GM21526 (cell line): ENCODE data around the gene CRYBG1.
A peak's percentile ranks its signal among the peaks of the same experiment; 100 is the strongest.

Source experiments
- ATAC-seq: cut with Tn5 transposase; IDR thresholded peaks from one replicate; pipeline ENCODE4 v1.9.1; 2021; ENCODE audit warnings: moderate library complexity; ENCODE audit not compliant: unreplicated experiment, low FRiP score

The CRYBG1 gene, protein sequence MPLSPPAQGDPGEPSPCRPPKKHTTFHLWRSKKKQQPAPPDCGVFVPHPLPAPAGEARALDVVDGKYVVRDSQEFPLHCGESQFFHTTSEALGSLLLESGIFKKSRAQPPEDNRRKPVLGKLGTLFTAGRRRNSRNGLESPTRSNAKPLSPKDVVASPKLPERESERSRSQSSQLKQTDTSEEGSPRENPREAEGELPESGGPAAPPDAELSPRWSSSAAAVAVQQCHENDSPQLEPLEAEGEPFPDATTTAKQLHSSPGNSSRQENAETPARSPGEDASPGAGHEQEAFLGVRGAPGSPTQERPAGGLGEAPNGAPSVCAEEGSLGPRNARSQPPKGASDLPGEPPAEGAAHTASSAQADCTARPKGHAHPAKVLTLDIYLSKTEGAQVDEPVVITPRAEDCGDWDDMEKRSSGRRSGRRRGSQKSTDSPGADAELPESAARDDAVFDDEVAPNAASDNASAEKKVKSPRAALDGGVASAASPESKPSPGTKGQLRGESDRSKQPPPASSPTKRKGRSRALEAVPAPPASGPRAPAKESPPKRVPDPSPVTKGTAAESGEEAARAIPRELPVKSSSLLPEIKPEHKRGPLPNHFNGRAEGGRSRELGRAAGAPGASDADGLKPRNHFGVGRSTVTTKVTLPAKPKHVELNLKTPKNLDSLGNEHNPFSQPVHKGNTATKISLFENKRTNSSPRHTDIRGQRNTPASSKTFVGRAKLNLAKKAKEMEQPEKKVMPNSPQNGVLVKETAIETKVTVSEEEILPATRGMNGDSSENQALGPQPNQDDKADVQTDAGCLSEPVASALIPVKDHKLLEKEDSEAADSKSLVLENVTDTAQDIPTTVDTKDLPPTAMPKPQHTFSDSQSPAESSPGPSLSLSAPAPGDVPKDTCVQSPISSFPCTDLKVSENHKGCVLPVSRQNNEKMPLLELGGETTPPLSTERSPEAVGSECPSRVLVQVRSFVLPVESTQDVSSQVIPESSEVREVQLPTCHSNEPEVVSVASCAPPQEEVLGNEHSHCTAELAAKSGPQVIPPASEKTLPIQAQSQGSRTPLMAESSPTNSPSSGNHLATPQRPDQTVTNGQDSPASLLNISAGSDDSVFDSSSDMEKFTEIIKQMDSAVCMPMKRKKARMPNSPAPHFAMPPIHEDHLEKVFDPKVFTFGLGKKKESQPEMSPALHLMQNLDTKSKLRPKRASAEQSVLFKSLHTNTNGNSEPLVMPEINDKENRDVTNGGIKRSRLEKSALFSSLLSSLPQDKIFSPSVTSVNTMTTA (N-terminal part only)

DNA sequence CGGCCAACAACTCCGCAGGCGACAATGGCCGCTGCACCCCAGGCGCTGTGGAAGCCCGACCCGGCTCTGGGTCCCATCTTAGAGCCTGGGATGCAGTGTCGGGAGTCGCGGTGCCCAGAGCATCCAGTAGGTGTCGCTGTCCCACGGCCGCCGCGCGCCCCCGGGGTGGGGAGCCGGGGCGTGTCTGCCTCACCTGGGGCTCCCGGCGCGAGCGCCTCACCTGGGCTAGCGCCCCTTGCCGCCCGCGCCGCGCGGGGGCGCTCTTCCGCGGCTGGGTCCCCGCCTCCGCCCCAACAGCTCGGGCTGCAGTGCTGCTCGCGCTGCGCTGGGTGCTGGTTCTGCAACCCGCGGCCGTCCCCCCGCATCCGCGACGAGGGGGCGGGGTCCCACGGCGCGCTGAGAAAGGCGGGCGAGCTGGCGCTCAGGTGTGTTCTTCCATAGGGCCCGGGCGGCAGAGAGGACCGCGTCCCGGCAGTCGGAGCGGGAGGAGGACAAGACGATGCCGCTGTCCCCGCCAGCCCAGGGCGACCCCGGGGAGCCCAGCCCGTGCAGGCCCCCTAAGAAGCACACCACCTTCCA lies at the start of gene CRYBG1:
Gene CRYBG1 (plus strand): TSS at position 308 of the 579 bp plus-strand sequence. CDS start 192 bp downstream, at position 500.
- no peak for ATAC-seq

DNA sequence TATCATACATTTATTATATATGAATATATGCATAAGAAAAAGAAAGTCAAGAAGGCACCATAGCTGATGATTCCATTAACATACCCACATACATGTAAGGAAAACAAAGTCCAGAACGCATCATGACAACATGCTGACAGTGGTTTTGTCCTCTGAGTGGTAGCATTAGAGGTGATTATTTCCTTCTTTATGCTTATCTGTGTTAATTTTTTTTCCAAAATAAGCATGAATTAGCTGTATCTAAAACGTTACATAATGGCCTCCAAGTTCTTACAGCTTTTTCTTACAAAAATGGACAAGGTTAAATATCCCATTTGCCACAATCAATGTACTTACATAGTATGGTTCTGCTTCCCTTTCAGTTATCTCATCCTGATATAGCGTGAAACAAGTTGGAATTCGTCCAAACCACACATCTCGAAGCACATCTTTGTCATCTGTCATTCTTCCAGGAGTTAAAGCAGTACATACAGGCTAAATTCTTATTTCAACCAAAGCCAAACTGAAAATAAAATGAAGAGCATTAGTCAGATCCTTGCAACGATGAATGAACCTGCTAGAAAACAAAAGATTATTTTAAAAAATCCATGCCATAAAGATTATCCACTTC lies 44.6 kb upstream of the CRYBG1 start:
- no peak for ATAC-seq

DNA sequence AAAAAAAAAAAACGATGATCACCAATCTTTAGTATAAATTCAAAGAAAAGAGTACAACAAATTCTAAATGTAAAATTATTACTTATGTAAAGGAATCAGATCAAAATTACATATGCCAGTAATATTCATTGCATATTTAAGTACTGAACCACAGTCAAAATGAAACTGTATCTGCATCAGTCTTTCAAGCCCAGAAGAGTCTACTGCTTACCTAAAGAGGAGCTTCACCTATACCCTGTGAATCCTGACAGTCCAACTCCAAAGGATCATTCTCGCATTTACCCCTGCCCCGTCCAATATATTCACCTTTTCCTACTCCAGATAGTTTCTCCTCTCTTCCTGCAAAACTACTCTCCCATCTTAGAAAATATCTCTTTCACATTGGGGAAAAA lies 44.1 kb upstream of the CRYBG1 start:
- ATAC-seq = no peak

DNA sequence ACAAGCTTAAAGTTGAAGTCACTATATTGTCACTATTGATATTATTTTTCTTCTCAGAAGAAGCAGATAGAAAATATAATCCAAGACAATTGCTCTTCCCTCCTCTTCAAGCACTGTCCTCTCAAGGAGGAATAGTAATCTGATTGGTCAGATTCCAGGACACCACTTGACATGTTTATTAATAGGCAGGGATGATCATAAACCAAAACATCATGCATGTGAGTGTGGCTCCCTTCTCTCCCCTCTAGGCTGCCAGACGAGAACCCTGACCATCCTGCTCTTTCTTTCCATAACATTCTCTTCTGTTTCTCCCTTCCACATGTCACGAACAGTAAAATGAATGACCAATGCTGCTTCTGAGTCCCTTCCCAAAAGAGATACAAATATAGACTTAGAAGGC lies 42.5 kb upstream of the CRYBG1 start:
- no peak for ATAC-seq

DNA sequence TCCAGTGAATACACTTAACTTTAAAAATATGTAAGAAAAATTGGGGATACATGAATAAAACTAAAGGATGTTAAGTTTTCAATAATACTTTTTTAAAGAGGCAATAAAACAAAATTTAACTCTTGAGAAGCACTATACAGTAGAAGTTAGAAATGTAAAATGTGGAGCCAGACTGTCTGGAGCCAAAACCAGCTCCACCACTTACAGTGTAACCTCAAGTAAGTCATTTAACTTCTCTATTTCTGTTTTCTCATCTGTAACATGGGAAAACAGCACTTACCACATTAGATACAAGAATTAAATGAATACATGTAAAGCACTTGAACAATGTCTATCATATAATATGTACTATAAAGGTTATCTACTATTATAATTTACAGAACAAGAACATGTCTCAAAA lies 41.7 kb upstream of the CRYBG1 start:
- no peak for ATAC-seq

DNA sequence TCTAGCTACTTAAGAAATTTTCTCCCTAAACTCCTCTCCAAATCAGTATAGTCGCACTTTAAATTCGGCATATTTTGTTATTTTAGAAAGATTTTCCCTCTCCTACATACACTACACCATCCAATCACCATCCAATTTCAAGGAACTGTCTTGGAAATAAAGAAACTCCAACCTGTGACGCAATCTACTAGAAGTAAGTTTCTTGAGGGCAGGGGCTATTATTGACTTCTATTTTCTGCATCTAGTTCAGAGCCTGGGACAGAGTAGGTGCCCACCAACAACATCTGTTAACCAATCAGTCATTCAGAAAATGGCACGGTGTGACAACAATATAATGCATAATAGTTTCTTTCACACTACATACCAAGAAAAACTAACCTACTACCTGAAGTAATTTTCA lies 38.6 kb upstream of the CRYBG1 start:
- ATAC-seq = no peak

DNA sequence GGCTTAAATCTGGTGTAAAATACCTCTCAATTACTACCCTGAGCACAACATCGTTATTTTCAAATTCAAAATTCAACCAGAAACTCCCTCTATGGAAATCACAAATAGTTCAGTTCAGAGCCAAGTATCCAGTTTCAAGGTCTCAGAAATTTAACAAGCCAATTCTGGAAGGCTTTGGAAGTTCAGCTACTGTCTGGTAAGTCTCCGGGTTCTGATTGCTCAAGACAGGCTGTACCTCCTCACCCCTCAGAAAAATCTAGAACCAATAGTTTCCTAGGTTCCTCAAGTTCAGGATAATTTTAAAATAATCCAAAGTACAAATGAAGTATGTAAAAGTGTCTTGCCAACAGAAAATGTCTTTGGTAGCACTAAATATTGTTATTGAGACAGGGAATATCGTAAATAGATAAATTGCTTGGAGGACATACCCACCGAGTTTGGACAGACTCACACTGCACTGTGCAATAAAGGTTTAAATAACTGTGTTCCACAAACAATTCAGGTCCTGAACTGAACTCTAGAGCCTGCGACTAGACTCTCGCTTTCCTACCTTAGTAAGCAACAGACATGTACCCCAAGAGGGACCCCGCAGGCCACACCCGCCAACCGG lies 35.7 kb upstream of the CRYBG1 start:
- no peak for ATAC-seq

DNA sequence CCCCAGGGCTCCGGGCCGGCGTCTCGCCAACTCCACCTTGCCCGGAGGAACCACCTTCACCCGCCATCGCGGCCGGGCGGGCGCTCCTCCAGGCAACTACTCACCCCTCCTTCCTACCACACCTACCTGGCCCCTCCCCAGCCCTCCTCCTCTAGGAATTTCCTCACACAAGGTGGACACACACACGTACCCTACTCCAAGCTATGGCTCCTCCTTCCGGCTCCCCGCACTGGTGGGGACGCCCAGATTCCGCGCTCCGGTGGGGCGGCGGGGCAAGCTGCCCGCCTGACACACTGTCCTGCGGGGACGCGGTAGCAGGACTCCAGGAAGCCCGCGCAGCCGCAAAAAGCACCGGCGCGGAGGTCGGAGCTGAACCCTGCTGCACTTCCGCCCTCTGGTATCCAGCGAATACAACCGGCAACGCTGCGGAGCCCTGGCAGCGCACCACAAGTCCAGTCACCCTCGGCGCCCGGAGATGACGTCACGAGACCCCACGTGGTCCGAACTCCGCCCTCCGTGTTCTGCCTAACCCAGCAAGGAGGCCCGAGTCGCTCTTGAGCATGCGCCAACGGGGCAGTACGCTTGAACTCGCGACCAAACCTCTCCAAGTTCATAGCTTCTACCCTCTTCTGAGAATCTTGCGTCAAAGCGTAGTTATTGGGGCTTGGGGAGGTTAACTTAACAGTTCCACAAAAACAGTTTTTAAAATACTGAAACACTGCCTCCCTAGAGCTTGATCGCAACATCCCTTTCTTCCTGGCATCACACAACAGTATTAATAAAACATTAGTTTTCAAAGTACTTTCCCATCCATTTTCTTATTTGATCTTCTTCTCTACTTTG lies 35.0 kb upstream of the CRYBG1 start, which contains the start of gene ATG5:
Gene ATG5 (minus strand): TSS at position 425 of the 843 bp plus-strand sequence. CDS start 9,552 bp downstream, outside the sequence.
- peak; percentile 94 for ATAC-seq

DNA sequence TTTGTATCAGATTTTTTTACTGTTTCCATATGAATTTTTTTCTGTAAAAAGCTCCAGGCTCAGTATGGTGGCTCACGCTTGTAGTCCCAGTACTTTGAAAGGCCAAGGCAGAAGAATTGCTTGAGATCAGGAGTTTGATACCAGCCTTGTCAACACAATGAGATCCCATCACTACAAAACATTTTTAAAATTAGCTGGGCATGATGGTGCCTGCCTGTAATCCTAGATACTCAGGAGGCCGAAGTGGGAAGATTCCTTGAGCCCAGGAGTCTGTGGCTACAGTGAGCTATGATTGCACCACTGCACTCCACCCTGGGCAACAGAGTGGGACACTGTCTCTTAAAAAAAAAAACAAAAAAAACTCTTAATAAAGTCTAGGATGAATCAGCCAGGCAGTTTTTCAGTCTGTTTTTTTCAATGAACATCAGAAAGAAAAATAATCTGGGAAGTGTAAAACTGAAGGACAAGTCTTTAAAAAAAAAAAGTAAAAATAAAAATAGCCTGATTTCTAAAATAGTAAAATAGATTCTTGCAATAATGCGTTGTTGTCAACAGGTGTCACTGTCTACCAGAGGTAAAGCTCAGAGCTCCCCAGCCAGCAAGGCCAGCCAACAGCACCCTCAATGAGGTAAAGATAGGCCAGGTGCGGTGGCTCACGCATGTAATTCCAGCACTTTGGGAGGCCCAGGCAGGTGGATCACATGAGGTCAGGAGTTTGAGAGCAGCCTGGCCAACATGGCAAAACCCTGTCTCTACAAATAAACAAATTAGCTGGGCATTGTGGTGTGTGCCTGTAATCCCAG lies 25.7 kb upstream of the CRYBG1 start:
- peak; percentile 53 for ATAC-seq

DNA sequence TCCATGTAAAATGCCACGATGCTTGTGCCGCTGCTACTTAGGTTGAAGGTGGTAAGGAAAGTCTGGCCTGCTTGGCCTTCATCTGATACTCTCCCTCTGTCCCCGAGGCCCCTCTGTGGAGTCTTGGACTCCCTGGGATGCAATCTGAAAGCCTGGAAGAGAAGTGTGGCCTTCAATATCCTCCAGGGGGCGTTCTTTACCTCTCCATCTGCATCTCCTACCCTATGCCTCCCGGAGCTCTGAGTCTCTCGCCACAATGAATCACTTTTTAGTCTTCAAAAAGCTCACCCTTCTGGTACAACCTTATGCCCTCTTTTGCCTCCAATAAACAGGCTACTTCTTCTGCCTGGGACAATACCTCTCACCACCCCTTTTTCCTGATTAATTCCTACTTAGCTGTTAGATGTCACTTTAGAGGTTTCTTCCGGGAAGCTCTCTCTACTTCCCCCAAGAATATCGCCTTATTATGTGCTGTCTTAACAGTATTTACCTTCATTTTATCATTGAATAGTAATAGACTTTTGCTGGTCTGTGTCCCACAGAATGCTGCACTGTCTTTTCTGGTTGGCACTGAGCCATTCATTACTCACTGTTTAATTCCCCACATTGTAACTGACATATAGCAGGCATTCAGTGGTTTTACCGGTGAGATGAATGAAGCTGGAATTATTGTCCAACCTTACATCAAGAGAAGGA lies 21.0 kb upstream of the CRYBG1 start:
- ATAC-seq = peak; percentile 80

DNA sequence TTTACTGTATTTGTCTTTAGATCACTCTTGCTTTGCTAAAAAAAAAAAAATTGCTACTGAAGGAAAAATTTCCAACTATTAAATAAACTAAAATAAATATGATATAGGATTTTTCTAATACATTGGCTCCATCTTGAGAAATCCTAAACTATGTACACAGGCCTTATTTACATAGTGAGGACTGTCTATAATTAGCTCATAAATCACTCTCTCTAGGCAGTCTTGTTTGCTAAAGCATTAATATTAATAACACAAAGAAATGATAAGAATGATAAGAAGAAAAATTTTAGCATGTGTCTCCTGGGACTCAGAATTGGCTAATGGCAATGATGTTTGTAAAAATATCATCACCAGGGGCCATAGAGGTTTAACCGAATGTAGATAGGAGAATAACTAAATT lies 13.3 kb upstream of the CRYBG1 start:
- ATAC-seq = no peak

DNA sequence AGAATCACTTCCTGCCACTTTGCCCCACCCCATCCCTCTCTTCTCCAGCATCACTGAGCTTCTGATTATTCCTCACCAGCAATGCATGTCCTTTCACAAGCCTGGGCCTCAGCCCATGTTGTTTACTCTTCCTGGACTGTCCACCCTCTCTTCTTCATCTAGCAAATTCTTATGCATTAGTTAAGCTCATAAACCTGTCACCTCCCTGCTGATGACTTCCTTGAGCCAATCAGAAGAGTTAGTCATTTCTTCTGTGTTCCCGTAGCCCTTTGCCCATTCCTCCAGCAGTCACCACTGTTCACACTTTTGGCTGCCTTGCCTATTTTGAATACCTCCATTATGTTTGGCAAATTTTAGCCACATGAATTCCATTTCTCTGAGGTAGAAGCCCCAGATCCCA lies 4.1 kb upstream of the CRYBG1 start:
- ATAC-seq = no peak

DNA sequence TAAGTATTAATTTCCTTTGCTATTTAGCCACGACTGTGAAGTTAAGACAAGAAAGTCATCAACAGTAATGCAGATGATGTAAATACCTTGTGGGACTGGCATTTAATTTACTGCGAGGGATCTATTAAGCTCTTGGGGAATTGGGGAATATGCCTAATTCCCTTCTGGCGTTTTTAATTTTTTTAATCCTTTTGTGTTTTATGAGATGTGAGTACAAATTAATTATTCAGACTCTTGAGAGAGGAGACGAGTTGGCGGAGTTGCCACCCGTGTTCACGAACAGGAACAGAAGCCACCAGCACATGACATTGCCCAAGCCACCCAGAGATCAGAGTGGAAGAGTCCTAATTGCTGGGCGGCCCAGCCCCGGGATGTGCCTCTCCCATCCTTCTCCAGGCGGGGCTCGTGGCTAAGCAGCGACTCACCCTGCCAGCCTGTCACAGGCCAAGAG lies 533 bp upstream of the CRYBG1 start:
- no peak for ATAC-seq

DNA sequence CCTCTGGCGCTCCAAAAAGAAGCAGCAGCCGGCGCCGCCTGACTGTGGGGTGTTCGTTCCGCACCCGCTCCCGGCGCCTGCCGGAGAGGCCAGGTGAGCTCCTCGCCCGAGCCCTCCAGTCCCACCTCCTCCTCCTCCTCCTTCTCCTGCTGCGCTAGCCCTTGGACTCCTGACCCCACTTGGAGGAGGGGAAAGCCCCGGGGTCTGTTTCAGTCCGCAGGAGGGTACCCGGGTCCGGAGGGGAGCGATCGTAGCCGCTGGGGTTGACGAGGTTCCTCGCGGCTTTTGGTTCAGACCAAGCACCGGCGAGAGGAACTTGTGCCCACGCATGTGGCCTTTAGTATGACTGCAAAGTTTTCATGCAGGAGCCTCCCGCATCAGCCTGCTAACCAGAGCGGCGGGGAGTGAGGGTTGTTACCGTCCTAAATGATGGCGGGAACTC lies 493 bp downstream of the CRYBG1 start:
- ATAC-seq = no peak

DNA sequence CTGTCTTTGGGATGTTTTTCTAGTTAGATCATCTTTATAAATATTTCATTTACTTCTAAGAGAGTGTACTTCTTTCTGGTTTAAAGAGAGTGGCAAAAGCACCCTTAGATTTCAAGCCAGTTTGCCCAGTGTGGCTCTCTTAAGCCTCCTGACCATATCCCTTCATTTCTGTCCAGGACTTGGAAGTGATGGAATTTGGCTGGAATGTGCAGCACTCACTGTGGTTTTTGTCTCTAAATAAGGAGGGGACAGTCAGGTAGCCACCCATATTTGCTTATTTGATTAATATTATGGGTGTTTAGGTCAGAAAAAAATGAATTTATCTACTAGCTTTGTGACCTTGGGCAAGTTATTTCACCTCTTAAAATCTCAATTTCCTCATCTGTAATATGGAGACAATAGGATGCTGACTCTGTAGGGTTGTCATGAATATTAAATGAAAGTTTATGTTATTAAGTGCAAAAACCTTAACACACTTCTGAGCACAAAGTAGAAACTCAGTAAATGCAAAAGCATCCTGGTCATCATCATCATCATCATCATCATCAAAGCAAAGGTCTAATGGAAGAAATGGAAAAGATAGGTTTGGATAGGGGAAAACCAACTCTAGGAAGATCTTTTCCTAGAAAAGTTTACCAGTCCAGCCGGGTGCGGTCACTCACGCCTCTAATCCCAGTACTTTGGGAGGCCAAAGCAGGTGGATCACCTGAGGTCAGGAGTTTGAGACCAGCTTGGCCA lies 3.1 kb downstream of the CRYBG1 start:
- no peak for ATAC-seq

DNA sequence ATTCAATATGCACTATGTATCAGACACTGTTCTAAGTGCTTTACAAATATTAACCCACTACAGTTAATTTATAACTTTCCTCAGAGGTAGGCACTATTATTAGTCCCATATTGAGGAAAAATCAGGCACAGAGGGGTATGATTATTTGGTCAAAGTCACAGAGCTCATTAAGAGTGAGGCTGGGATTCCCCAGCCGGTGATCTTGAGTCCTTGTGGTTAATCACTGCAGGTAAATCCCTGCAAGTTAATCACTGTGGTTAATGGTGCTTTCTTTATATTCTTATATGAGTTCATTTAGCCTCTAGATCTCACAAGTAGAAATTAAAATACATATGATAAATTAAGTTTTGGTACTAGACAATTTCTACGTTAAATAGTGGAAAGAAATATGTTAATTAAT lies 9.2 kb downstream of the CRYBG1 start:
- no peak for ATAC-seq
